Activated CD8-positive, alpha-beta memory T cell treated with anti-CD3 and anti-CD28 coated beads, Interleukin-2, amount 50 U/mL, for 4 hours (primary cell): ENCODE results near the gene AP3B1.
"Not testable (repeated sequence)": the region's sequence is repeated elsewhere in the genome, so short reads cannot be mapped to it uniquely, and the experiment has no call there.

ENCODE experiments used
- DNase-seq: peaks from one replicate; pipeline ENCODE4 v3.0.0-alpha.2; 2020

Gene AP3B1

DNA sequence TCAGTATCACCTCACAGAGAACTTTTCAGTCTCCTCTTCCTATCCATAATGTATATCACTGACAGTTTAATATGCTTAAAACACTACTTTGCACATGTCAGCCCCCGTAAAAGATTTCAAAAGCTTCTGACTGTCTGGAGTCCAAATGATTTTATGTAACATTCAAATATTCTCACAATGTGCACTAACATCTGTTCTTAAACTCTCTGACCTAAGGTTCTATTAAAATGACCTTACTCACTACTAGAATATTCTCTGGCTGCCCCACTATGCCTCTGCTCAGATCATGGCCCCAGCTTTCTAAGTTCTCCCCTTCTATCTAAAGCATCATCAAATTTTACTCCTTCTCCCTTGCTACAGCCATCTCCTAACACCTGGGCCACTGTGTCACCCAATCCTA is 52.5 kb downstream of the AP3B1 start:
- DNase-seq, result no peak

DNA sequence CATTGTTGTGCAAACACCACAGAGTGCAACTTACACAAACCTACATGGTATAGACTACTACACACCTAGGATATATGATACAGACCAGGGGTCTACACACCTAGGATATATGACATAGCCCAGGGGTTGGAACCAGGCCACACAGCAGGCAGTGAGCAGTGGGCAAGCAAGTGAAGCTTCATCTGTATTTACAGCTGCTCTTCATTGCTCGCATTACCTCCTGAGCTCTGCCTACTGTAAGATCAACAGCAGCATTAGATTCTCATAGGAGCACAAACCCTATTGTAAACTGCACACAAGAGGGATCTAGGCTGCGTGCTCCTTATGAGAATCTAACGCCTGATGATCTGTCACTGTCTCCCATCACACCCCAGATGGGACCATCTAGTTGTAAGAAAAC is 56.6 kb downstream of the AP3B1 start:
- DNase-seq, result no peak

DNA sequence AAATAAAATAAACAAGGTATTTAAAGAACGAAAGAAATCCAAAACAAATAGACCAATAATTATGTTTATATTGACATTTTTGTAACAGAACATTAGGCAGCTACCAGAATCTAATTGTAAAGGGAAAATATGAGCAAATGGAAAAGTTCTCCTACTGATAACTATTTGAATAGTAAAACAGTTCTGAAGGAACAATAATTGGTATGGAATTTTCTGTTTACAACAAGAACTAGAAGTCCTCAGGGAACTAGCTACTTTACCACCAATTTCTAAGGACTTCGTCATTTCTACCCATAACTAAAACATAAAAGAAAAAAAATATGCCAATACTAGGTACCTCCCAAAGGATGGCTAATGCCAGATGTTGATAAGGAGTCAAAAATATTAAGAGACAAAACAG is 58.5 kb downstream of the AP3B1 start:
- no peak for DNase-seq

DNA sequence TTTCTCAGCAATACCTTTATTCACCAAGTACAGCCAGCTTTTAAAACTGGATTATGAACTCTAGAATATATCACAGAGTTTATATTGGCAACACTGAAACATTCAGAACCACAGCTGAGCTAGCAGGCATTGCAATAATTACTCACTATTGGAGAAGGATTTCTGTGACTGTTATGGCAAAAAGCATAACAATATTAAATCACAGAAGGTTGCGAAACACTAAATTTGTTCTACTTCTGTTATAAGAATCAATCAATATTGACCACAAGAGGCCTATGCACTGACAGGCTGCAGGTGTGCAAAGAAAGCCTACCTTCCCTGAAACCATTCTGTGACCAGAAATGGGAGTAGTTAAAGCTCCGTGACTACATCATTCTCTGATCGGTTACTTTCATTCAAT is 59.2 kb downstream of the AP3B1 start:
- no peak for DNase-seq

DNA sequence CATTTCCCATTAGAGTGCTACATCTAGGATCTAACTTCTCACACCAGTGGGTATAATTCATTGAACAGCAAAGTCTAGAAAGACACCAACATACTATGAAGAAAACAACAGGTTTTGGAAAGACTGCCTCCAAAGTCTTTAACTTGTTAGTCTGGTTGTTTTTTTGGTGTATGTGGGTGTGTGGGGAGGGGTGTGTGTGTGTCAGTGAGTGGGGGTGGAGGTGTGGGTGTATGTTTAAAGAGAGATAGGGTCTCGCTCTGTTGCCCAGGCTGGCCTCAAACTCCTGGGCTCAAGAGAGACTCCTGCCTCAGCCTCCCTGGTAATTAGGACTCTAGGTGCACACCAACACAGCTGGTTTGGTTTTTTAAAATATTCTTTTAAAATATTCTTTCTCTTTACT is 59.7 kb downstream of the AP3B1 start:
- DNase-seq, result no peak

DNA sequence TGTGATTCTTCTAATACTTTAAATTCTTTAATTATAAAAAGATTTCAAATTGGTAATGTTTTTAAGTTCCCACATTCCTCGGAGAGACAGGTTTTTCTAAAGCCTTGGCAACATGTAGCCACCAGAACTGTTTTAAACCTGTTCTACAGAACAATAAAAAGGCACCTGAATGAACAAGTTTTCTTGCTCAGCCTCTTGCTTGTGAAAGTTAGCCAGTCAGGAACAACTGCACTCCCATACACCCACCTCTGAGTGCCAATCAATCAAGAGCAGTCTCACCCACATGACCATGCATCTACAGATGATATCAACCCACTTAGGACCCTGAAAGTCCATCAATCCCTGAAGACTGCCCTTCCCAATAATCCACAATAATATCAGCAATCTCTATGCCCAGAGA is 62.3 kb downstream of the AP3B1 start:
- DNase-seq, result no peak

DNA sequence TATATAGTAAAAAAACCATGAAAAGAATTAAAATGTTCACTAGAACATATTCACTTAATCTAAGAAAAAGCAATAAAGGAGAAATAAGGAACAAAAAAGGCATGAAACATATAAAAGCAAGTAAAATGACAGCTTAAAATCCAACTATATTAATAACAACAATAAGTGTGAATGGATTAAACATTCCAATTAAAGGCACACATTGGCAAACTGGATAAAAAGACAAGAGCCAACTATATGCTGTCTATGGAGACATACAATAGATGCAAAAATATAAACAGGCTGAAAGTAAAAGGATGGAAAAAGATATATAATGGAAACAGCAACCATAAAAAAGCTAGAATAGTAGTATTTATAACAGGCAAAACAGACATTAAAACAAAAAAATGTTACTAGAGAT is 70.1 kb downstream of the AP3B1 start:
- no peak for DNase-seq

DNA sequence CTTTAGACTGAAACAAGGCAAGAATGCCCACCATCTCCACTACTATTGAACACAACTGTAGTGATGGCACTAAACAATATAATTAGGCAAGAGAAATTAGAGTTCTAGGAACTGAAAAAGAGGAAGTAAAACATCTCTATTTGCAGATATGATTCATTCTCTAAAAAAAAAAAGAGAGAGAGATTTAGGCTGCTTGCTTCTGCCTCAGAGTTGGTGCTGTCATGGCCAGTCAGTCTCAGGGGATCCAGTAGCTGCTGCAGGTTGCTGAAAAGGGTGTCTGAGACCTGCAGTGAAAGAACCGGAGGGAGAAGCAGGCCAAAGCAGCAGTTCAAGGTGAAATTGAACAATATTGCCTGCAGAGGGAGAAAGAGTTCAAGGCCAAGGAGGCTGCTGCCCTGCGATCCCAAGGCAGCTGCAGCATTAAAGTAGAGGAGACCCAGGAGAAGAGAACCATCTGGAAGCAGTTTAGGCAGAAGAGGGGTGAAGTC is 72.5 kb downstream of the AP3B1 start:
- DNase-seq, result no peak

DNA sequence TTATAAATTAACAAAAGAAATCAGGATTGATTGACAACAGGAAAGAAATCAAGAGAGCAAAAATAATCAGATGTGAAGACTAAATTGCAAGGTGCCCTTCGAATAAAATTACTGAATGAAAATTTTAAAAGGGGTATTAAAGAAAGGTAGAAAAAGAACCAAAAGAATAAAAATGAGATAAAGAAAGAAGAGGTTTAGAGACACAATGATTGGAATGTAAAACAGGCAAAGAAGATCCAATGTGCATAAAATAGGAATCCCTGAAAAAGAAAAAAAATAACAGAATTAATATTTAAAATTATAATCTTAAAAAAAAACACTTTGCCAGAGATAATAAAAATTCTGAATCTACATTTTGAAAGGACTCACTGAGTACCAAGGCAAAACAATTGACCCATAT is 73.0 kb downstream of the AP3B1 start:
- no peak for DNase-seq

DNA sequence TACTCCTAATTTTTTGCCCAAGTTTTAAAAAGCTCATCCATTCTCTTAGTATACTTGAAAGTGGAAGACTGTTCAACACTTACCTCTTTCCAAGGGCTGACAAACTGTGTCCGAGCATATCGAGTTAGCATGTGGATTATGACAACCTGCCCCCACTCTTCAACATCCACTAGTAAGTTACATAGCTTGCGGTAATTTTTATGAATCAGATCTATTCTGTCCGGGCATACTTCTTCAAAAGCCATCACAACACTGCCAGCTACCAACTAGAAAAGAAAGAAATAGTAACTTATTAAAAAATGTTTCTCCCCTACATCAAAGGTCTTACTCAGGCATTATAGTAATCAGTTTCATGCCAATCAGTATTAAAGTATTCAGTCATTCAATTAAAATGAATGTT is 78.5 kb downstream of the AP3B1 start:
- DNase-seq, result no peak

DNA sequence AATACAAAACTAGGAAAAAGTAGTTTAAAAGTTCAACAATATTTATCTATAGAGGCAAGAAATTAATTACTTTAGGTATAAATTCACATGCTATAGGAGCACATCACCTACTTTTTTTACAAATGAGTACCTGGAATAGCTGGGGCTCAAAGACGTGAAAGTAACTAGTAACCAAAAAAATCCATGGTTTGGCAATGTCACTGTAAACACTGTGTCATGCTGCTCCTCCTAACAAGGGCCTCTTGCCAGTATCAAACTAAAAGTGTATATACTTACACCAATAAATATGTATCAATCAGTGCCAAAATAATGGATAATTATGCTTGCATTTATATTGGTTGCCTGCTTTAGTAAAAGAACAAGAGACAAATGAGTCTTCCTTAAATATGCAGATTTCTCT is 78.9 kb downstream of the AP3B1 start:
- no peak for DNase-seq

DNA sequence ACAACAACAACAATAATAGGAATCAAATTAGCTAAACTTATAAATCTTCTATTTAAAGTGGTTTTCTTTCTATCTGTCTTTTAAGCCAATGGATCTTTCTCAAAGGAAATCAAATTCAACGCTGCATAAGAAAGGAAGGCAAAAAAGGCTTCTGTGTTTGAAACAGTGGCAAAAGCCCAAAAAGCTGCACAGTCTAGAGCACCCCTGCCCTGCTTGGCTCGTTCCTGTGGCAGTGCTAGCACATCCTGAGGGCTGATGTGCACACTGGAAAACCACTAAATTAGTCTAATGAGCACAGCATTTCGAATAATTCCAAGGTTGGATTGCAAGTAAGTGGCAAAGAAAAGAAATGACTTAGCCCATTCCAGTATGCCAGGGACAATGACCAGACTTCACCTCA is 80.7 kb downstream of the AP3B1 start:
- DNase-seq, result no peak

DNA sequence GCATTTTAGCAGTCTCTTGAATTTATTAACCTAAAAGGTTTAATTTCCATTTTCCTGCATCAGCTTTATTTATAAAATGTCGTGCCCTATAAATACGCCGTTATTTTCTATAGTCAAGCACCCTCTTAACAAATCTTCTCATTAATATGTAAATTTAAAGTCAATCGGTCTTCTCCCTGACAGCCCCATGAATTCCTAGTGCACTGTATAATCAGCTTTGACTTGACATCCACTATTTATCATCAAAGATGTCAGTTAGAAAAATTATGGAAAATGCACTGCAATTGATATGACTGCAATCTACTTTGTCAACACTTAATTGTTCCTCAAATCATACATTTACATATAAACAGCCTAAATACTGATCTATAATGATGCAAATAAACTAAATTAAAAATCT is 83.4 kb downstream of the AP3B1 start:
- DNase-seq, result no peak

DNA sequence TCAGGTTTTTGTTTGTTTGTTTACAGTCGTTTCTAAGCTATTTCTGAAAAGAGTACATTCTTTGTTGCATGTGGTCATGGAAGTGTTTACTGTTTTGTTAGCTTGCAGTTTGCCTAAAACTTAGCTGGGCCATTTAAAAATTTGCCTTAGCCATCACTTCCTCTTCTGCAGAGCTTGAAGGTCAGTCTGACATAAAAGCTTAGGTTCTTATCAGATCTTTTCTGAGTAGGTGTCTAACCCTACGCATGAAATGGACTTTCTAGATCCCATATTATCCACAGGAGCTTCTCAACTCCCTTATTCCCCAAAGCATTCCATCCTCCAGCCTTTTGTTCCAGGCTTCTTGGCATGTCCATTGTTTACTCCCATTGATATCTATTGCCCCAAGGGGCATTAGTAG is 90.3 kb downstream of the AP3B1 start:
- DNase-seq, result no peak

DNA sequence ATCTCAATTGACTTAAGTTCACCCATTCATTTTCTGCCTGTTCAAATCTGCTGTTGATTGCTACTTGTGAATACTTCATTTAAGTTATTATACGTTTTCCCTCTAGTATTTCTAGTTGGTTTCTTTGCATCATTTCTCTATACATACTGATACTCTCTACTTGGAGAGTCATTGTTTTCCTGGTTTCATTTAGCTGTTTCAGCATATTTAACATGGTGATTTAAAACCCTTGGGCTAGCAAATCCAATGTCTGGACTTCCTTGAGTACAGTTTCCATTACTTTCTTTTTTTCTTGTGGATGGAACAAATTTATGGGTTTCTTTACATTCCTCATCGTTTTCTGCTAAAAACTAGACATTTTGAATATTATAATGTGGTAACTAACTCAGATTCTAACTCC is 90.7 kb downstream of the AP3B1 start:
- DNase-seq, result no peak

DNA sequence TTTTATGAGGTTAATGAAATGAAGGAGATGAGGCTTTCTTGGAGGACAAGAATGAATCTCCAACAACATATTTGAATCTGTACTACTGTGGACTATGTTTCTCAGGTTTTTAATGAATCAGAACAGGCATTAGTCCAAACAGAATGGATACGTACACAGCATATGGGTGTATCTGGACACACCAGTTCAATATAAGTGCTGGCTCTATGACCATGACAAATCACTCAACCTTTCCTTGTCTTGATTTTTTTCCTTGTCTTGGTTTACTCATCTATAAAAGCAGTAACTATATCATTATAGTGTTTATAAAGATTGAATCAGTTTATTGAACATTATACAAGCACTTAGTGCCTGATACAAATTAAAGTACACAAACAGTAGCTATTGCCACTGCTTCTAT is 104.1 kb downstream of the AP3B1 start:
- no peak for DNase-seq

DNA sequence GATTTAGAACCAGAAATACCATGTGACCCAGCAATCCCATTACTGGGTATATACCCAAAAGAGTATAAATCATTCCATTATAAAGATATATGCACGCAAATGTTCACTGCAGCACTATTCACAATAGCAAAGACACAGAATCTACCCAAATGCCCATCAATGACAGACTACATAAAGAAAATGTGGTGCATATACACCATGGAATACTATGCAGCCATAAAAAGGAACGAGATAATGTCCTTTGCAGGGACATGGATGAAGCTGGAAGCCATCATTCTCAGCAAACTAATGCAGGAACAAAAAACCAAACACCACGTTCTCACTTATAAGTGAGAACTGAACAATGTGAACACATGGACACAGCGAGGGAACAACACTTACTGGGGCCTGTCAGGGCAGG is 105.8 kb downstream of the AP3B1 start:
- DNase-seq, result not testable (repeated sequence)

DNA sequence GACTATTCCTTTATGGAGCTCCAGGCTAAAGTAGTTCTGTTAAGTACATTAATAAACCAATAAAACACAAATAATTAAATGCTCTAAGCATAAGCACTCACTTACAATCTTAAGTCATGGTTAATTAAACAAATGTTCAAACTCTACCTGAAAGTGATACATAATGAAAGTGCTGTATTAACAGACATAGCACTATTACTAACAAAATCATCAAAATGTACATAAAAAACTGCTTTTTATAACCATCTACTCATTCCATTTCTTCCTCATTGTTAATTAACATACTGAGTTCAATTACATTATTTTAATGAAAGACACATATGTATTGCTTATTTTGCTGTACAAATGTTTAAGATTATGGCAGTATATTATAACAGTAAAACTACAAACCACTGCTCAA is 107.3 kb downstream of the AP3B1 start:
- DNase-seq, result no peak

DNA sequence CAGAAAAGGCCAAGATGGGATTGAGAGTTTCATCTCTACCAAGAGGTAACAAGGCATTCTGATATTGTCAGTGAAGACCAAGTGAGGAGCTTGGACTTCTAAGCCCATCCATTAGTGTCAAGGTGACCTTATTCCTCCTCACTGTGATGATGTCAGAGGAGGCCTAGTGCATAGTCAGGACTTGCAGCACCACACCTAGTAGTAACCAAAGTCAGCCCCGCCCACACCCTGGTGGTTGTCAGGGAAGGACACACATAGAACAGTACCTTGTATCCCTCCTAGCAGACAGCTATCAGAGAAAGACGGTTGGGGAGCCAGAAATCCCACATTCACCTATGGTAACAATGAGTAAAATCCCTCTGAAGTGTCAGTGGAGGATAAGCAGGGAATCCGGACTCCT is 111.7 kb downstream of the AP3B1 start:
- DNase-seq, result no peak

DNA sequence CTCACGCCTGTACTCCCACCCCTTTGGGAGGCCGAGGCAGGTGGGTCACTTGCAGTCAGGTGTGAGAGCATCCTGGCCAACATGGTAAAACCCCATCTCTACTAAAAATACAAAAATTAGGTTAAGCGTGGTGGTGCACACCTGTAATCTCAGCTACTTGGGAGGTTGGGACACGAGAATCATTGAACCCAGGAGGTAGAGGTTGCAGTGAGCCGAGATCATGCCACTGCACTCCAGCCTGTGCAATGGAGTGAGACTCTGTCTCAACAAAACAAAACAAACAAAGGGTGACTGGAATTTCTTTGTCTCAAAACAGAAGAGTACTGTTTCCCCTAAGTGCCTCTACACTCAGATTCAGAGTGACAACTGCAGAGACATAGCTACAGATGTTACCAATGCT is 116.1 kb downstream of the AP3B1 start:
- no peak for DNase-seq

DNA sequence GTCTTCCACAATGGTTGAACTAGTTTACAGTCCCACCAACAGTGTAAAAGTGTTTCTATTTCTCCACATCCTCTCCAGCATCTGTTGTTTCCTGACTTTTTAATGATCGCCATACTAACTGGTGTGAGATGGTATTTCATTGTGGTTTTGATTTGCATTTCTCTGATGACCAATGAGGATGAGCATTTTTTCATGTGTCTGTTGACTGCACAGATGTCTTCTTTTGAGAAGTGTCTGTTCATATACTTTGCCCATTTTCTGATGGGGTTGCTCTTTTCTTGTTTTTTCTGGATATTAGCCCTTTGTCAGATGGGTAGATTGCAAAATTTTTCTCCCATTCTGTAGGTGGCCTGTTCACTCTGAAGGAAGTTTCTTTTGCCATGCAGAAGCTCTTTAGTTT is 124.2 kb downstream of the AP3B1 start:
- DNase-seq, result not testable (repeated sequence)

DNA sequence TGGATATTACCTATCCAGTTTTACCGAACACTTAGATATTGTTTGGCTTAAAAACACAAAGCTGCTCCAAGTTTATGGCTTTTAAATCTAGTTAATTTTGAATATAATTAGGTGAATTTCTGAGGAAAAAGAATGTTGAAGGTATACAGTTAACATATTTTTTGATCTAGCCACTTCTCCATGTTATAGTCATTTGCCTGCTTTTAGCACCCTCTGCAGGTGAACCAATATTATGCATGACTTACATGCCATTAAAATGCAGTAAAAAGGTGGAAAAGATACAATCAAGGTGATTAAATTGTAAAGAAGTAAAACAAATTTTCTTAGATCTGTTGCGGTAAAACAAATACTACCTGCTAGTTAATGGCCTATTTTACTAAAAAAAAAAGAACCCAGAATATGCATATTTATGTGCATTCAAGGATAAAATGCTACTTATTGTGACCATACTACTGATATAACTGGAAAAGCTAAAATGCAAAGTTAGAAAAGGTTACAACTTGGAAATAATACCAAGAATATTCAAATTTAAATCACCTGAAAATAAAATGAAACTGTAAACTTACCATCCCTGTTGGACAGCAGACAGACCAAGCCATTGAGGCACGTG is 132.1 kb downstream of the AP3B1 start:
- no peak for DNase-seq

DNA sequence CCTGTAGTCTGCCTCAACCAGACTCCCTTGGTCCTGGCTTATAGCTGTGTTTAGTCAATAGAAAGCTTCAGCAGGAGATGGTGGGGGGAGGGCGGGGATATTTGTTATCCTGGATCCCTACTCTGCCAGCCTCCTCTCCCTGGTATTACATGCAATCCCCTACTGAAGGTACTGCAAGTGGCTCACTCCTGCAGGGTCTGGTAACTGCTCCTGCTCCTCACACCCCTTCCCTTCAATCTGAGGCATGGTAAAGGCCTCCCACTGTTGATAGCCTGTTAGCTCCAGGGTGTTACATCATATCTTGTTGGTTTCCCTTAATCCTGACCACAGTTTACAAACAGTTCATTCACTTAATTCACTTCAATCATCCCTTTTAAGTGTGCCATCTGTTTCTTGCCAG is 137.5 kb downstream of the AP3B1 start:
- DNase-seq, result no peak

DNA sequence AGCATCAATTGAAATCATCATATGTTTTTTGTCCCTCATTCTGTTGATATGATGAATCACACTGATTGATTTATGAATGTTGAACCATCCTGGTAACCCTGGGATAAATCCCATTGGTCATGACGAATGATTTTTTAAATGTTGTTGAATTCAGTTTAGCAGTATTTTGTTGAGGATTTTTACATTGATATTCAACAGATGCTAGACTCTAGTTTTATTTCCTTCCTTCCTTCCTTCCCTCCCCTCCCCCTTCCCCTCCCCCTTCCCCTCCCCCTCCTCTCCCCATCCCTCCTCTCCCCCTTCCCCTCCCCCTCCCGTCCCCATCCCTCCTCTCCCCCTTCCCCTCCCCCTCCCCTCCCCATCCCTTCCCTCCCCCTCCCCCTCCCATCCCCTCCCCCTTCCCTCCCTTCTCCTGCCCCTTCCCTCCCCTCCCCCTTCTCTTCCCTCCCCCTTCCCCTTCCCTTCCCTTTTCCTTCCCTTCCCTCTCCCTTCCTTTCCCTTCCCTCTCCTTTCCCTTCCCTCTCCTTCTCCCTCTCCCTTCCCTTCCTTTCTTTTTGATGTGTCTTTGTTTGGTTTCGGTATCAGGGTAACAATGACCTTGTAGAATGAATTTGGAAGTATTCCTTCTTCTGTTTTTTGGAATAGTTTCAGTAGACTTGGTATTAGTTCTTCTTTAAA is 142.8 kb downstream of the AP3B1 start:
- no peak for DNase-seq

DNA sequence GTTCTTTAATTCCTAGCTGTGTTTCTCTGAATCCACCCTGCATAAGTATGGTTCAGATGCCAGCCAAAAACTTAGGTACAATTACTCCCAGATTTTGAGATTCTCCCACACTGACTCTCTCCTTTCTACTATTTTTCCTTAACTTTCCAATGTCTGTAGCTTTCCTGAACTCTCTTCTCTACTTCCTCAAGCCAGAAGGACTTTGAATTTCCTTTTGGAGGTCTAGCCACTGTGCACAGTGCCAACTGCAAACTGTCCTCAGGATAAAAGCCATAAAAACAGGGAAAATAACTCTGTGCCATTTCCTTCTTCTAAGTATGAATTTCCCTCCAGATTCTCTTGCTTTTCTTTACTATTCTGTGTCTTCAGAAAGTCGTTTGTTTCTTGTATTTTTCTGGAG is 157.2 kb downstream of the AP3B1 start:
- DNase-seq, result no peak
